Karpas-422 (cell line): ENCODE results near the gene RELCH. TPM values are rescaled to one million over a fixed set of nuclear protein-coding genes. Genes with fewer than 3 reads are reported as not detected.

Experiments used
- DNase-seq: peaks from one replicate; pipeline ENCODE4 v3.0.0-alpha.2; 2015
- H2AFZ ChIP-seq: fragments of 200-600 bp; sonication (generic); 2 replicates; pipeline ENCODE4 v1.6.1; 2014; ENCODE audit warnings: antibody characterized with exemption, low read length, mixed read lengths
- H3K27ac ChIP-seq: fragments of 200-600 bp; sonication (generic); 2 replicates; pipeline ENCODE4 v1.5.1; 2014; ENCODE audit warnings: mild to moderate bottlenecking, low read length, moderate library complexity
- H3K27me3 ChIP-seq: fragments of 200-600 bp; sonication (generic); 2 replicates; pipeline ENCODE4 v1.6.1; 2014; ENCODE audit warnings: low read length, mixed read lengths
- H3K36me3 ChIP-seq: fragments of 200-600 bp; sonication (generic); 2 replicates; pipeline ENCODE4 v1.6.1; 2014; ENCODE audit warnings: low read length, mixed read lengths; ENCODE audit not compliant: insufficient read depth
- H3K4me1 ChIP-seq: fragments of 200-600 bp; sonication (generic); 2 replicates; pipeline ENCODE4 v1.6.1; 2014; ENCODE audit warnings: mild to moderate bottlenecking, low read length, mixed read lengths
- H3K4me2 ChIP-seq: fragments of 200-600 bp; sonication (generic); 2 replicates; pipeline ENCODE4 v1.6.1; 2014; ENCODE audit warnings: low read length, low read depth, mild to moderate bottlenecking; ENCODE audit not compliant: poor library complexity, severe bottlenecking
- H3K4me3 ChIP-seq: fragments of 200-600 bp; sonication (generic); 2 replicates; pipeline ENCODE4 v1.5.1; 2014; ENCODE audit warnings: mild to moderate bottlenecking, antibody characterized with exemption, low read length, mixed read lengths
- H3K79me2 ChIP-seq: fragments of 200-600 bp; sonication (generic); 2 replicates; pipeline ENCODE4 v1.6.1; 2014; ENCODE audit warnings: mild to moderate bottlenecking, low read length, mixed read lengths
- H3K9ac ChIP-seq: fragments of 200-600 bp; sonication (generic); 2 replicates; pipeline ENCODE4 v1.6.0; 2014; ENCODE audit warnings: low read length
- H3K9me2 ChIP-seq: fragments of 200-600 bp; sonication (generic), shearing (Covaris generic); replicated peaks from 2 replicates; pipeline ENCODE4 v1.6.0; 2014; ENCODE audit warnings: mild to moderate bottlenecking, low read length, moderate library complexity; ENCODE audit not compliant: insufficient read depth
- H3K9me3 ChIP-seq: fragments of 300-700, 200-600 bp; sonication (generic); 2 replicates; pipeline ENCODE4 v1.6.1; 2014; ENCODE audit warnings: low read length, mixed read lengths
- H4K20me1 ChIP-seq: fragments of 200-600 bp; sonication (generic); 2 replicates; pipeline ENCODE4 v1.6.1; 2014; ENCODE audit warnings: mild to moderate bottlenecking, antibody characterized with exemption, low read length, low read depth; ENCODE audit not compliant: insufficient read depth
- total RNA-seq: library from RNA; depleted of rRNA; stranded (reverse); fragments of >200 nt; shearing (Covaris generic); gene quantifications from 2 replicates; pipeline ENCODE4 v1.2.3, GENCODE V29; 2014; ENCODE audit warnings: low replicate concordance

Gene RELCH
- total RNA-seq, 1 experiment from 2014 or later: 91.9 TPM

- Histone ChIP-seq H3K9me3 (no peaks in the 10 kb centered on the region), H3K79me2 (peaks cover 16% of the 10 kb centered on the region), H2AFZ (no peak overlapping the region), H3K4me1 (peaks cover 3% of the 10 kb centered on the region; the same call in 1 of the 2 replicates), H3K36me3 (peaks cover 19% of the 10 kb centered on the region; the same call in 1 of the 2 replicates), H3K9me2 (no peaks in the 10 kb centered on the region), H4K20me1 (no peaks in the 10 kb centered on the region), H3K4me3 (no peak overlapping the region), H3K9ac (no peak overlapping the region), H3K27me3 (no peaks in the 10 kb centered on the region), H3K4me2 (no peak overlapping the region), H3K27ac (no peak overlapping the region)
- DNase-seq: no peak
These were observed 58.1 kb downstream of the RELCH start for GRCh38 chr18:62245177-62245576.

- Histone ChIP-seq H3K4me2 (no peak overlapping the region), H3K9ac (no peak overlapping the region), H3K79me2 (peaks cover 18% of the 10 kb centered on the region), H3K9me3 (no peaks in the 10 kb centered on the region), H3K4me1 (peaks cover 3% of the 10 kb centered on the region; the same call in 1 of the 2 replicates), H3K4me3 (no peak overlapping the region), H3K27ac (no peak overlapping the region), H4K20me1 (no peaks in the 10 kb centered on the region), H3K27me3 (no peaks in the 10 kb centered on the region), H3K36me3 (peaks cover 22% of the 10 kb centered on the region; the same call in 1 of the 2 replicates), H2AFZ (no peak overlapping the region), H3K9me2 (no peaks in the 10 kb centered on the region)
- peak; percentile 48 for DNase-seq
These were observed 58.6 kb downstream of the RELCH start for GRCh38 chr18:62245699-62246098.

GRCh38 chr18:62248313-62248712, 61.3 kb downstream of the RELCH start:
- H3K4me1 ChIP-seq: no peaks in the 10 kb centered on the region; the same call in 1 of the 2 replicates
- H3K4me2 ChIP-seq: no peak overlapping the region
- no peak overlapping the region for H3K9ac ChIP-seq
- DNase-seq: no peak
- no peaks in the 10 kb centered on the region for H3K9me3 ChIP-seq
- no peak overlapping the region for H3K4me3 ChIP-seq
- no peak overlapping the region for H3K27ac ChIP-seq
- peaks cover 17% of the 10 kb centered on the region for H3K79me2 ChIP-seq
- no peaks in the 10 kb centered on the region for H3K9me2 ChIP-seq
- H3K27me3 ChIP-seq: no peaks in the 10 kb centered on the region
- H4K20me1 ChIP-seq: no peaks in the 10 kb centered on the region
- peaks cover 32% of the 10 kb centered on the region; the same call in 1 of the 2 replicates for H3K36me3 ChIP-seq
- H2AFZ ChIP-seq: no peak overlapping the region

- no peak overlapping the region for H3K9ac ChIP-seq
- peaks cover 31% of the 10 kb centered on the region; the same call in 1 of the 2 replicates for H3K36me3 ChIP-seq
- peaks cover 20% of the 10 kb centered on the region for H3K79me2 ChIP-seq
- H3K4me1 ChIP-seq: no peaks in the 10 kb centered on the region; the same call in 1 of the 2 replicates
- no peak overlapping the region for H3K27ac ChIP-seq
- no peaks in the 10 kb centered on the region for H4K20me1 ChIP-seq
- no peak overlapping the region for H3K4me3 ChIP-seq
- no peaks in the 10 kb centered on the region for H3K9me3 ChIP-seq
- no peaks in the 10 kb centered on the region for H3K27me3 ChIP-seq
- no peak overlapping the region for H2AFZ ChIP-seq
- H3K4me2 ChIP-seq: no peak overlapping the region
- H3K9me2 ChIP-seq: no peaks in the 10 kb centered on the region
- DNase-seq: peak; percentile 93
These were observed 62.5 kb downstream of the RELCH start for GRCh38 chr18:62249478-62250097.

- Histone ChIP-seq H3K27ac (no peak overlapping the region), H2AFZ (no peak overlapping the region), H4K20me1 (no peaks in the 10 kb centered on the region), H3K9me3 (no peaks in the 10 kb centered on the region), H3K4me3 (no peak overlapping the region), H3K4me2 (no peak overlapping the region), H3K27me3 (no peaks in the 10 kb centered on the region), H3K4me1 (no peaks in the 10 kb centered on the region; the same call in 1 of the 2 replicates), H3K36me3 (peaks cover 36% of the 10 kb centered on the region), H3K79me2 (peaks cover 25% of the 10 kb centered on the region), H3K9ac (no peak overlapping the region), H3K9me2 (no peaks in the 10 kb centered on the region)
- DNase-seq: no peak
These were observed 63.4 kb downstream of the RELCH start for GRCh38 chr18:62250475-62250874.

- Histone ChIP-seq H3K9ac (no peak overlapping the region), H3K9me3 (no peaks in the 10 kb centered on the region), H3K27ac (peak overlapping the region; percentile 73), H3K4me2 (peak overlapping the region; percentile 36), H3K27me3 (no peaks in the 10 kb centered on the region), H3K9me2 (no peaks in the 10 kb centered on the region), H3K79me2 (peaks cover 32% of the 10 kb centered on the region), H3K36me3 (peaks cover 67% of the 10 kb centered on the region), H2AFZ (no peak overlapping the region), H4K20me1 (no peaks in the 10 kb centered on the region), H3K4me1 (peaks cover 33% of the 10 kb centered on the region), H3K4me3 (no peak overlapping the region)
- no peak for DNase-seq
These were observed 71.0 kb downstream of the RELCH start for GRCh38 chr18:62258093-62258492.

- Histone ChIP-seq H4K20me1 (no peaks in the 10 kb centered on the region), H3K9ac (no peak overlapping the region), H2AFZ (no peak overlapping the region), H3K4me3 (no peak overlapping the region), H3K27ac (peak overlapping the region; percentile 73), H3K9me2 (no peaks in the 10 kb centered on the region), H3K36me3 (peaks cover 67% of the 10 kb centered on the region), H3K9me3 (no peaks in the 10 kb centered on the region), H3K4me2 (peak overlapping the region; percentile 36), H3K4me1 (peaks cover 33% of the 10 kb centered on the region), H3K27me3 (no peaks in the 10 kb centered on the region), H3K79me2 (peaks cover 32% of the 10 kb centered on the region)
- peak; percentile 83 for DNase-seq
These were observed 71.6 kb downstream of the RELCH start for GRCh38 chr18:62258616-62259015.

GRCh38 chr18:62262061-62262460, 75.0 kb downstream of the RELCH start:
- Histone ChIP-seq H3K27ac (no peak overlapping the region), H3K9ac (no peak overlapping the region), H3K27me3 (no peaks in the 10 kb centered on the region), H3K4me1 (peaks cover 27% of the 10 kb centered on the region), H3K4me2 (no peak overlapping the region), H3K36me3 (peaks cover 66% of the 10 kb centered on the region), H2AFZ (no peak overlapping the region), H3K4me3 (no peak overlapping the region), H4K20me1 (no peaks in the 10 kb centered on the region), H3K9me3 (no peaks in the 10 kb centered on the region), H3K9me2 (no peaks in the 10 kb centered on the region), H3K79me2 (peaks cover 35% of the 10 kb centered on the region)
- DNase-seq: no peak
